Stimulated activated CD8-positive, alpha-beta memory T cell treated with anti-CD3 and anti-CD28 coated beads, Interleukin-4, amount 100 ng/mL, for 24 hours (primary cell): ENCODE data around the gene IGSF9.

ENCODE experiments used
- DNase-seq: peaks from one replicate; pipeline ENCODE4 v3.0.0-alpha.2; 2020; ENCODE audit warnings: low read depth

The IGSF9 gene

DNA sequence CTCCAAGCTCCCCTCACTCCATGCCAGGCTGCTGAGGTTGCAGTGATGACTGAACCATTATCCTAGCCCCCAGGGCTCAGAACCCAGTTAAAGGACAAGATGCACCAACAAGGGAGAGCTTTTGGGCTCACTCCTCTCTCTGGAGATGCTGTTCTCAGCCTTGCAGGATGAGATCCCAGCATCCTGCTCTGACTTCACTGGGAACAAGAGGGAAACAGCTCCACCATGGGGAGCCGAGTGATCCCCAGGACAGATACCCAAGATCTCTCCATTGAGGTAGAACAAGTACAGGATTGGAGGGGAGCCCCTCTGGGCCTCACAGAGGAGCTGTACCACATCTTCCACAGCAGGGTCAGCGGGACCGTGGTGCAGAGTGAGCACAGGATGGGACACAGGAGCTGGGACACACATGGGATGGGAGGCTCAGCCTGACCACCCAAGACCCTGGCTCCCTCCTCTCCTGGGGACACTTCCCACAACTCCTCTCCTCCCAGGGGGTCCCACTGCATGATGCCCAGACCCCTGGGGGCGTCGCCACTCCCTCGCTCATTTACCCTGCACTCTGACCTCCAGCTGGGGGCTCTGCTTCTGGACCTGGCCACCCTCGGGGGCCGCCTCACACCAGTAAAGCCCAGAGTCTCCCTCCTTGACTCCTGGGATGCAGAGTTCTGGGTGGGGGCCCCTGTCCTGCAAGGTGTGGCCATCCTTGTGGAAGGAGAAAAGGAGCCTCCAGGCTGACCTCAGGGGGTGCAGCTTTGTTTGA is 27.2 kb upstream of the IGSF9 start:
- no peak for DNase-seq

GRCh38 chr1:159970932-159971342 is 25.5 kb upstream of the IGSF9 start:
- DNase-seq = no peak

DNA sequence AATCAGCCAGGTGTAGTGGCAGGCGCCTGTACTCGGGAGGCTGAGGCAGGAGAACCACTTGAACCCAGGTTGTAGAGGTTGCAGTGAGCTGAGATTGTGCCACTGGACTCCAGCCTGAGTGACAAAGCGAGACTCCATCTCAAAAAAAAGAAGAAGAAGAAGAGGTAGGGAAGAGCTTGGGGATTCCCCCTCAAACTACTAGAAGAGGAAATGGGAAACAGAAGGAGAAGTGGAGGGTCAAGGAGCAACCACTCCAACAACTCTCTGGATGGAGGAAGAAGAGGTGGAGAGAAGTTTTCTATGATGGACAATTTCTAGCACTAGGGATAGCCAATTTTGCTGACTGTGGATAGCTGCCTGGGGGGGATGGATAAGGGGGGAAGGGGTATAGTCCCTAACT is 23.5 kb upstream of the IGSF9 start:
- no peak for DNase-seq

- no peak for DNase-seq
Measured at GRCh38 chr1:159965263-159965662, 19.9 kb upstream of the IGSF9 start.

- DNase-seq = no peak
Measured at GRCh38 chr1:159964144-159964543, 18.7 kb upstream of the IGSF9 start.

GRCh38 chr1:159962176-159962575 is 16.8 kb upstream of the IGSF9 start:
- no peak for DNase-seq

DNA sequence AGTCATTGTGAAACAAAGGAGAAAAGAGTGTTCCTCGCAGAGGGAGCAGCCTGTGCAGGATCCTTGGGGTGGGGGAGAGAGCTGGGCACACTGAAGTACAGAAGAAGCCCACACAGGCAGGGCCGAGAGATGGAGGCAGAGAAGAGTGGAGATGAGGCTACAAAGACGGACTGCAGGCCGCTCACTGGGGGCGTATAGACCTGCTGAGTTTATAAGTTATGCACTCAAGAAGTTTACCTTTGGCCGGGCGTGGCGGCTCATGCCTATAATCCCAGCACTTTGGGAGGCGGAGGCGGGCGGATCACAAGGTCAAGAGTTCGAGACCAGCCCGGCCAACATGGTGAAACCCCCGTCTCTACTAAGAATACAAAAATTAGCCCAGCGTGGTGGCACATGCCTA is 16.2 kb upstream of the IGSF9 start:
- no peak for DNase-seq

- DNase-seq = no peak
Measured at GRCh38 chr1:159960721-159961381, 15.4 kb upstream of the IGSF9 start.

DNA sequence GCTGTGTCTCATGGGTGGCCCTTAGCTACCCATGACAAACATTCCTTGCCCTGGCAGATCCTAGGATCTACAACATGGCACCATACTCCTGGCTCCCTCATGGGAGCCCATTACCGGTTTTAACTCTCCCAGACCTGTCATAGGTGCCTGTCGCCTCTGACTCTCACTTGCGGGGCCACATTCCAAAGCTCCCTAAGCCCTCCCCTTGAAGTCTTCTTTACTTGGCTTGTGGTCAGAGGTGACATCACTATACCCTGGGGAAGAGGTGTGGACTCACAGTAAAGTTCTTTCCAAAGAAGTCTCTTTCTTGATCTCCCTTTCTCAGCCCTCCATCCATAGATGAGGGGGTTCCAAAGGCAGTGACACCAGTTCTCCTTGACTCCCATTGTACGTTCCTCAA is 14.0 kb upstream of the IGSF9 start:
- DNase-seq = no peak

GRCh38 chr1:159958719-159959380 is 13.4 kb upstream of the IGSF9 start:
- no peak for DNase-seq

- DNase-seq = no peak
Measured at GRCh38 chr1:159957824-159958268, 12.4 kb upstream of the IGSF9 start.

DNA sequence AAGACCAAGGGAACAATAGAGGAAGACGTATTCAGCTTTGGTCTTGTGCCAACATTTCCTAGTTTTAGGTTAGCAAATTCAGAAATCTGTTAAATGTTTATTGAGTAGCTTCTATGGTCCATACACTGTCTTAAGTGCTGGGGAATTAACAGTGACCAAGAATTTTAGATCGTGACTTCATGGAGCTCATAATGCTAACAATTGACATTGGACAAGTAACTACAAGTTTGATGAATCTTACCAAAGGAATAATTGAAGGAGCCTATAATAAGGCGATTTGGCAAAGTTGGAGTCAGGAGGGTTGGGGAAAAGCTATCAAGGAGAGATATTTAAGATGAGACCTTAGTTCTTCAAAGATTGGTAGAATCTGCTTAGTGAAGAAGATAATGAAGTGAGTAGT is 10.0 kb upstream of the IGSF9 start:
- no peak for DNase-seq

DNA sequence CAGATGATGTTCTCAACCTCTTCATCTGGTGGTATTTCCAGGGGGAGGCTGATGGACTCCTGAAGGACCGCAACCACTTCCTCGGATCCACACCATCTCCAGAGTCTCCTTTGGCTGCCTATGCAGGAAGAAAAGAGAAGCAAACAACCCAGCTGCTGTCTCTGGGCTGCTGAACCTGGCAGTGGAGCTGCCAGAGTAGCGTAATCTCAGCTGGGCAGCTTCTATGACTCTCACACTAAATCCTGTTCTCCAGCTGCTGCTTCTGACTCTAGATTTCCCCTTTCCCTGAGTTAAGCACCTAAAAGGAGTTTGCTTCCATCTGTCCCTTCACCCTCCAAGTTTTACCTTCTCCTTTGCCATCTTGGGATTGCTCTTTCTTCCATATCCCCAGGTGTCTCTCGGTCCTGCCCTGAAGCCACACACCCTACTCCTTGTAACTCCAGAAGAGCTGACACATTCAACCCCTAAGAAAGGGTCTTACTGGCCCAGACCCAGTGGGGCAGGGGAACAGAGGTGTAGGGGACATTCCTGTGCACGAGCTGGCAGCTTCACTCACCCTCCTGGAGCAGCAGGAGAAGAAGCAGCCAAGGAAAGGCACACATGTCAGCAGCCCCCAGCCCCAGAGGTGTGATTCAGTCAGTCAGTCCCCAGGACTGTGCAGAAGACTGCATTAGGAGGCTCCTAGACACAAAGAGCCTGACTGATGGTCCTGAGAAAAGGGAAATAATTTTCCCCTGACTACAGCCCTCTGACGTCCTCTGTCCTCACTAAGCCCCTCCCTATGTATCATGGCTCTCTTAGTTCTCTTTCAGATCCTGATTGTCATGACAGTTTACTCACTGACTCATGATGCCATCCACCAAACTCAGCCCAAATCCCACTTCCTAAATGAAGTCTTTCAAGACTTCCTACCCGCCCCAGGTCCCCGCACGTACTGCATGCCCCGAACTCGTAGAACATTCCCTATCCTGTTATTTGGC is 8.4 kb upstream of the IGSF9 start, which contains the start of gene SLAMF9:
Gene SLAMF9, minus strand, starts transcription at position 702 of the 980 bp plus-strand sequence. Its CDS starts 100 bp downstream, at position 602.
- DNase-seq = no peak

GRCh38 chr1:159952932-159953331 is 7.5 kb upstream of the IGSF9 start:
- DNase-seq = no peak

DNA sequence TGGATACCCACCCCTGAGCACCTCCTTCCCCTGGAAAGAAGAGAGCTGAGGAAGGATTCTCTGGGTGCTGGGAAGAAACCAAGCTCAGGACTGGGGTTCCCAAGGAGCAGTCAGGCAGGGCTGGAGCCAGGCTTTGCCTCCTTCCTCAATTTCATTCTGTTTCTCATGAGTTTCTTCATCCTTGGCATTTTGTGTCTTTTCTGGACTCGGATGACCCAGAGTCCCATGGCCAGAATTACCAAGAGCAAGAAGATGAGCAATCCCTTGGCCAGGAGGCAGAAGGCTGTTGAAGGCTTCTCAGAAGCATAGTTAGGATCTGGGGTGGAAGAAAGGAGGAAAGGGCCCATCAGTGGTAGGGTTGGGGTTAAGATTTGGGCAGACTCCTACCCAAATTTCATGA is 6.1 kb upstream of the IGSF9 start:
- DNase-seq = no peak

GRCh38 chr1:159951016-159951415 is 5.6 kb upstream of the IGSF9 start:
- DNase-seq = no peak

GRCh38 chr1:159949981-159950381 is 4.6 kb upstream of the IGSF9 start:
- no peak for DNase-seq

DNA sequence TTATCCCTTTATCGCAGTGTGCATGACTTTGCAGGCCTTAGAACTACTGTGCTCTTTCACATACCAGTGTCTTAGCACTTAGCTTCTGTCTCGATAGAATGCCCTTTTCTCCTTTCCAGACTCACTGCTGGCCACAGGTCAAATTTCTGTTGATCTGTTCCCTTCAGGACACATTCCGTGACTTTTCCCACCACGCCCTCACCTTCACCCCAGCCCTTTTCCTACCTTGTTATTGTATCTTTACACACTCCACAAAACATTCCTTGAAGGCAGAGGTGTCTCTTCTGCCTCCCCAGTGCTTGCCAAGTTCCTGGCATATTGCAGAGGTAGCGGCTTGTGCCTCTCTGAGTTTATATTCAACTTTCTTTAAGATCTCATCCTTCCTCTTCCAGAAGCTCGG is 3.7 kb upstream of the IGSF9 start:
- DNase-seq = no peak

- no peak for DNase-seq
Measured at GRCh38 chr1:159947942-159948341, 2.5 kb upstream of the IGSF9 start.

DNA sequence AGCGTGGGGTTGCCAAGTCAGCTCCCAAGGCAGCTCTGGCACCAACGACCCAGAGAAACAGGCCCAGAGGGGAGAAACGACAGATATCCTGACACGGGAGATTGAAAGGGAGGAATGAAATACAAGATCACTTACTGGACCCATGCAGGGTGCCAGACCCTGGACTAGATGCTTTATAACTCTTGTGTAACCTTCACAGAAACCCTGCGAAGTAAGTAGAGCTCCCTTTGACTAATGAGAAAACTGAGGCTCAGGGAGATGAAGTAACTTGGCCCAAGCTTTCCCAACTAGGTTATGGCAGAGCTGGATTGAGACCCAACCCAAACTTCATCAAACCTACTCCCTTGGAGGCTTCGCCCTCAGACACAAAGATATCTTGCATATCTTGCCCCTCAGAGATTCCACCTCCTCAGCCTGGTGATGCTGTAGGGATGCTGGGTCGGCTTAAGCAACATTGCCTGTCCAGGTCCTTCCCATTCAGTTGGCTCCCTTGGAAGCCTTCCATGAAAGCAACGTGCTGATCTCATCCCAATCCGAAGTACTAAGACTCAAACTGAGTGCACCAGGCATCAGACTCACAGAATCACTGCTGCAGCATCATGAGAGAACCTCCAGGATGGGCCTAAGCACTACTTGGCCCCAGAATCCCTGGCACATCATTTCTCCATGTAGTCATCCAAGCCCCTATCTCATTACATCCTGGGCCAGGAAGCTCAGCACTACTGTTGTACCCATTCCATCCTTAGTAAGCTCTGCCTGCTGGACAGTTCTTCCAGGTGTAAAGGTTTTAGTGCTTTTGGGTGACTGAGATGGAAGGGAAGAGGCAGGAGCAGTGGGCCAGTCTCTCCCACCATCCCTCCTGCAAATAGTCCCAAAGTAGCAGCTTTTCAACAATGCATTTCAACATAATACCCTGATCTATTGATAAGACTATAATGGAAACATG is 1.1 kb upstream of the IGSF9 start:
- no peak for DNase-seq
